Activated CD4-positive, alpha-beta T cell treated with anti-CD3 and anti-CD28 coated beads, Interleukin-10, Interleukin-2, amounts not matched to agents 100 ng/mL and 50 ng/mL, durations not matched to agents 16 hours and 8 hours (primary cell): ENCODE data around the gene SUPT6H.
"Not testable (repeated sequence)": the region's sequence is repeated elsewhere in the genome, so short reads cannot be mapped to it uniquely, and the experiment has no call there.

ENCODE experiments used
- DNase-seq: peaks from one replicate; pipeline ENCODE4 v3.0.0-alpha.2; 2020

SUPT6H gene

DNA sequence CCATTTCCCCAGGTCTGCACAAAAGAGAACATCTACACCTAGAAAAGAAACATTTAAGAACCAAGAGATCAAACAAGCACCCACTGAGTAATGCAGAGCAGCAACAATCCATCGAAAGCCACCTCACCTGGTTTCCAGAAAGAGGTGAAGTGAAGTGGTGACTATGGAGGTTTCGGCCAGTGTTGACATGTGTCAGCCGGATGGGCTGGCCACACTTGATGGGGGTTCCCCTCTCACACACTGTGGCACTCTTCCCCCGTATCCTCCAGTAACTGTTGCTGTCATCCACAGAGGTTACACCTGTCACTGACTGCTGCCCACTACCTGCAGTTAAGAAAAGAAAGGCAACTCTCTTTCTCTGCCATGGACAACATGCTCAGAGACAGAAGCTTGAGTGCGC lies 6.8 kb upstream of the SUPT6H start:
- DNase-seq = no peak

DNA sequence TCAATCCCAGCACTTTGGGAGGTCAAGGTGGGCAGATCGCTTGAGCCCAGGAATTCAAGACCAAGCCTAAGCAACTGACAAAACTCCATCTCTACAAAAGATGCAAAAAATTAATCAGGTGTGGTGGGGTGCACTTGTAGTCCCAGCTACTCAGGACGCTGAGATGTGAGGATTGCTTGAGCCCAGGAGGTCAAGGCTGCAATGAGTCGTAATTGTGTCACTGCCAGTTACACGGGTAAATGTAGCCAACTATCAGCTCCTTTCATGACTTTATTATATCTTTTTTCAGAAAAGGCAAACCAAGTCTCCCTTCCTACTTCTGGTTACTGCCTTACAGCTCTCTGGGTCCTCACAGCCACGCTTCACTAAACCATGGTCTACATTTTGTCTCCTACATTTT lies 4.2 kb upstream of the SUPT6H start:
- no peak for DNase-seq

DNA sequence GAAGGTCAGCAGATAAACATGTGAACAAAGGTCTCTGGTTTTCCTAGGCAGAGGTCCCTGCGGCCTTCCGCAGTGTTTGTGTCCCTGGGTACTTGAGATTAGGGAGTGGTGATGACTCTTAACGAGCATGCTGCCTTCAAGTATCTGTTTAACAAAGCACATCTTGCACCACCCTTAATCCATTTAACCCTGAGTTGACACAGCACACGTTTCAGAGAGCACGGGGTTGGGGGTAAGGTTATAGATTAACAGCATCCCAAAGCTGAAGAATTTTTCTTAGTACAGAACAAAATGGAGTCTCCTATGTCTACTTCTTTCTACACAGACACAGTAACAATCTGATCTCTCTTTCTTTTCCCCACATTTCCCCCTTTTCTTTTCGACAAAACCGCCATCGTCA lies 3.7 kb upstream of the SUPT6H start:
- DNase-seq = not testable (repeated sequence)

DNA sequence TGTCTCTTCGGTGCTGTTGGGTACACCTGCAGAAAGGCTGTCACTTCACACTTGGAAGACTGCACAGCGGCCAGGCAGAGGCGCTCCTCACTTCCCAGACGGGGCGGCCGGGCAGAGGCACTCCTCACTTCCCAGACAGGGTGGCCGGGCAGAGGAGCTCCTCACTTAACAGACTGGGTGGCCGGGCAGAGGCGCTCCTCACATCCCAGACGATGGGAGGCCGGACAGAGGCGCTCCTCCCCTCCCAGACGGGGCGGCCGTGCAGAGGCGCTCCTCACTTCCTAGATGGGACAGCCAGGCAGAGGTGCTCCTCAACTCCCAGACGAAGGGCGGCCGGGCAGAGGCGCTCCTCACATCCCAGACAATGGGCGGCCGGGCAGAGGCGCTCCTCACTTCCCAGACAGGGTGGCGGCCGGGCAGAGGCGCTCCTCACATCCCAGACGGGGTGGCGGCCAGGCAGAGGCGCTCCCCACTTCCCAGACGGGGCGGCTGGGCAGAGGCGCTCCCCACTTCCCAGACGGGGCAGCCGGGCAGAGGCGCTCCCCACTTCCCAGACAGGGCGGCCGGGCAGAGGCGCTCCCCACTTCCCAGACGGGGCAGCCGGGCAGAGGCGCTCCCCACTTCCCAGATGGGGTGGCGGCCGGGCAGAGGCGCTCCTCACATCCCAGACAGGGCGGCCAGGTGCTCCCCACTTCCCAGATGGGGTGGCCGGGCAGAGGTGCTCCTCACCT lies 3.1 kb upstream of the SUPT6H start:
- DNase-seq = not testable (repeated sequence)

DNA sequence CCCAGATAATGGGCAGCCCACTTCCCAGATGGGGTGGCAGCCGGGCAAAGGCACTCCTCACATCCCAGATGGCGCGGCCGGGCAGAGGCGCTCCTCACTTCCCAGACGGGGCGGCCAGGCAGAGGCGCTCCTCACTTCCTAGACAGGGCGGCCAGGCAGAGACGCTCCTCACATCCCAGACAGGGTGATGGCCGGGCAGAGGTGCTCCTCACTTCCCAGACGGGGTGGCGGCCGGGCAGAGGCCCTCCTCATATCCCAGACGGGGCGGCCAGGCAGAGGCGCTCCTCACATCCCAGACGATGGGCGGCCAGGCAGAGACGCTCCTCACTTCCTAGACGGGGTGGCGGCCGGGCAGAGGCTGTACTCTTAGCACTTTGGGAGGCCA lies 2.5 kb upstream of the SUPT6H start:
- DNase-seq = not testable (repeated sequence)

DNA sequence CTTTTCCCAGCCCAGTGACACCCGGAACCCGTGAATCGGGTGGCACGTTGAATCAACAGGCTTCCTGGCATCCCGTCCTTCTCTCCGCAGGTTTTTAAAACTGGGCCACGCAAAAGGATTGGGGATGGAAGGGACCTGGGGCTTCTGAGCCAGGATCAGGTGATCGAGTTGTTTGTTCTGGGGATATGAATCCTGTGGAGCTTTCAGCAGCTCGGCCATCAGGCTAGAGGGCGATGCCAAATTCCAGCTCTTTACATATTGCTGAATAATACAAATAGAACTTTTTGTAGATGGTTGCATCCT lies 473 bp downstream of the SUPT6H start:
- no peak for DNase-seq

DNA sequence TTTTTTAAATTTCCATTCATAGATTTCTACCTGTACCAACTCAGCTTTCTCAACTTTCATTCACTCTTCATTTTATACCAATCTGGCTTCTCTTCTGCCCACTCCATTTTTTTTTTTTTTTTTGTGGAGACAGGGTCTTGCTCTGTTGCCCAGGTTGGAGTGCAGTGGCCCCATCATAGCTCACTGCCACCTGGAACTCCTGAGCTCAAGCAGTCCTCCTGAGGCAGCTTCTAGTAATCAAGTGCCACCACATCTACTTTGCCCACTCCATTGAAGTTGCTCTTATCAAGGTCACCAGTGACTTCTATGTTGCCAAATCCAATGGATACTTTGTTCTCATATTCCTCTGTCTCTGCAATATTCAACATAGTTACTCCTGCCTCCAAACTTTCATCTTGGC lies 1.7 kb downstream of the SUPT6H start:
- DNase-seq = no peak

DNA sequence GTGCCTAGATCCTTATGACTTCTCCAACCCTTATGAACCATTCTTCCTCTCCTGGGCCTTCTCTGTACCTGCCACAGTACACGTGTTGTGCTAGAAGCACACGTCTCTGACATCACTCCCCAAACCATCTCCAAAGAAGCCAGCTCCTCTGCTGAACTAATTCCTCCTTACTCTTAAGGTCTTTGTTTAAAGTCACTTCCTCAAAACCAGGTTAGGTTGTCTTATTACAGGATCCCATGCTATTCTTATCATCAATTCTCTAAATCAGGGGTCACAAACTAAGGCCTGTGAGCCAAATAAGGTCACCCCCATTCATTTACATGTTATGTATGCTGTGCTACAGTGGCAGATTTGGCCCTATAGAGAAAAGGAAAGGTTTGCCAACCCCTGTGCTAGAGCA lies 4.0 kb downstream of the SUPT6H start:
- no peak for DNase-seq

DNA sequence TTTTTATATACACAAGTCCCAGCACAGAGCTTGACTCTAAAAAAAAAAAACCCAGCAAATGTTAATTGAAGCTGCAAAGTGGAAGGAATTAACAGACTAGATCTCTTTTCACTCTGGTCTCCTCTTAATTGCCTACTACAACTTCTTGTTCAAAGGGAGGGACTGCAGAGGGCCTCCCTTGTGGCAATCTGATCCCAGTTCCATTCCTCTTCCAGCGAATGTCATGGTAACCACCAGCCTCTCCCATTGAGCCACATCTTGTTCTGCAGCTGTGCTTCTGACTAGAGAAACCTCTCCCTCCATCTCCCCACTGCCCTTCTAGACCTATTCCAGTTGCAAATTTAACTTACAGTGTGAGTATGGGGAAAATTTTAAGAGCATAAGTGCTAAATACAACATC lies 5.9 kb downstream of the SUPT6H start:
- DNase-seq = no peak

DNA sequence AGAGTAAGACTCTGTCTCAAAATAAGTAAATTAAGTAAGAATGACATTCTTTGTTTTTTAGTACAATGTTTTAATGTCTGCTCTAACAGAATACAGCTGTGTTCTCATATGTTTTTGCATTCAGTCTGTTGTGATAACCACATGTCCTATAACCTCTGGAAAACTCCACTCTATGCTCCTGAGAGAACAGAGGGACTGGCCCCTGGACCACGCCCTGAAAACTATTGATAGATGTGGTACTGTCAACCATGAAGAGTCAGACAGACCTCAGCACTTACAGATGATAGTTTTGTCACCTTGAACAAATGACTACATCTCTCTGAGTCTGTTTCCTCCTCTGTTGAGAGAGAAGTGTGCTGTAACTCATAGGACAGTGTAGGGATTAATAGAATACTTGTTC lies 7.9 kb downstream of the SUPT6H start:
- DNase-seq = no peak

DNA sequence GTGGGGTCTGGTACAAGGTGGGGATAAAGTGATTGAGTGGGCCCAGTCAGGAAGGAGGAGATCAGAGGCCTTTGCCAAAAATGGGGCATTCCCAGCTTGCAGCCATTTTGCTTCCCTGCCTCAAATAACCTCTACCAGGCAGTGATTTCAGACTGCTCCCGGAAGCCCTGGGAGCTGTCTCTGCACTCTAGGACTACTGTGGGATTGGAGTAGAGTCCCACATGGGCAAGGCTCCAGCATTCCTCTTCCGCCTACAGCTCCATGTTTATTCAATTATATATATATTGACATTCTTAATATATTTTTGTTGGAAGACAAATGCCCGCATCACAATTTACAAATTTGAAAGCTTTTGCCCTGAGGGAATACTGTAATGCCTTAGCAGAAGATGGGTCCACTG lies 13.5 kb downstream of the SUPT6H start:
- no peak for DNase-seq

DNA sequence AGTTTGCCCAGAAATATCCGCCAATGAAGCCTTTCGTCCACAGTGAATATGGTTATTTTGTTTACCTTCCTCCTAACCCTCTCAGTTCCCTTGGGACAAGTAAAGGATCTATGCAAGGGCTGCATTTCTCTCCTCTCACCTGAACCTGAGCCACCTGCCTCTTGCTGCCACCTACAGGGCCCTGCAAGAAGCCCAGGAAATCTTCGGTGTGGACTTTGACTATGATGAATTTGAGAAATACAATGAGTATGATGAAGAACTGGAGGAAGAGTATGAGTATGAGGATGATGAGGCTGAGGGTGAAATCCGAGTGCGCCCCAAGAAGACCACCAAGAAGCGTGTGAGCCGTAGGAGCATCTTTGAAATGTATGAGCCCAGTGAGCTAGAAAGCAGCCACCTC lies 14.0 kb downstream of the SUPT6H start:
- peak; percentile 13 for DNase-seq

DNA sequence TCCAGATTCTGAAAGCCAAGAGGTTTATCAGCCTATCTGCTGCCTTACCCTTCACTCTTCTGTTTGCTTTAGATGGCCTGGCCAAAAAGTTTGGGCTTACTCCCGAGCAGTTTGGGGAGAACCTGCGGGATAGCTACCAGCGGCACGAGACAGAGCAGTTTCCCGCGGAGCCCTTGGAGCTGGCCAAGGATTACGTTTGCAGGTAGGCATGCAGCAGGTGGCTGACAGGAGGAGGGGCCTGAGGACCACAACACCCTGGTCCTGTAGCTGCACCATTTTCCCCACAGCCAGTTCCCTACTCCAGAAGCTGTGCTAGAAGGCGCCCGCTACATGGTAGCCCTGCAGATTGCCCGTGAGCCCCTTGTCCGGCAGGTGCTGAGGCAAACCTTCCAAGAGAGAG lies 20.6 kb downstream of the SUPT6H start:
- no peak for DNase-seq

DNA sequence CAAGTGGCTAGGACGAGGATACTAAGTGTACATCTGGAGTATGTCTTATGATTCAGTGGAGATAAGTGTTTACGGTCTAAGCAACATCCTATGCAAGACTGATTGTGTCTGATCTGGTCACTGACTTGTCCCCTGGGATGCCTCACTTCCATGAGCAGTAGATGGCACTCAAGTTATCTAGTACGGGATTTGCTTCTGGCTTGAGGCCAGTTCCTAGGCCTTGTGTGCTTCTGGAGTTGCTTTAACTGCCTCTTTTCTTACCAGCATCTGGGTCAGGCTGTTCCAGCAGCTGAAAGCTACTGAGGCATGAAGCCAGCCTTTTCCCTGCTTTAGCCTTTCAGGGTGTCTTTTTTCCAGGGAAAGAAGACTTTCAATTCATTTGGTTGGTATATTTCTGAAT lies 23.0 kb downstream of the SUPT6H start:
- no peak for DNase-seq

DNA sequence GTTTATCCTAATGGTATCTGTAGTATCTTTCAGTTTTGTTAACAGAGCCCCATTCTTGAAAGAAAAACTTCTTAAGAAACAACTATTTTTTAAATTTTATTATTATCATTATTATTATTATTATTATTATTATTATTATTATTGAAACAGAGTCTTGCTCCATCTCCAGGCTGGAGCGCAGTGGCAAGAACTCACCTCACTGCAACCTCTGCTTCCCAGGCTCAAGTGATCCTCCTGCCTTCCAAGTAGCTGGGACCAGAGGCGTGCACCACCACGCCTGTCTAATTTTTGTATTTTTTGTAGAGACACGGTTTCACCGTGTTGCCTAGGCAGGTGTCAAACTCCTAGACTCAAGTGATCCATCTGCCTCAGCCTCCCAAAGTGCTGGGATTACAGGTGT lies 23.4 kb downstream of the SUPT6H start:
- no peak for DNase-seq

DNA sequence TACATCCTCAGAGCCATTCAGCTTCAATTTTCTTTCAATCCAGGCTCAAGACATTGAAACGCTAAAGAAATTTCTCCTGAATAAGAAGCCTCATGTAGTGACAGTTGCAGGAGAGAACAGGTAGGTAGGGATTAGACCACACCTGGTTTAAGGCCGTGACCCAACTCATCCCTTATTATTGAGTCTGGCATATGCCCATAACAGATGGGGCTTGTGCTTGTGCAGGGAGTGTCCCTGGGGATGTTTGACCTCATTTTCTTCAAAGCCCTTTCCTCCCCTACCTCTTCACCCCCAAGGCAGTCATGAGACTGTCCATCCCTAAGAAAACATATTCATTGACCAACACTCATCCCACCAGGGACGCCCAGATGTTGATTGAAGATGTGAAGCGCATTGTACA lies 24.3 kb downstream of the SUPT6H start:
- no peak for DNase-seq

DNA sequence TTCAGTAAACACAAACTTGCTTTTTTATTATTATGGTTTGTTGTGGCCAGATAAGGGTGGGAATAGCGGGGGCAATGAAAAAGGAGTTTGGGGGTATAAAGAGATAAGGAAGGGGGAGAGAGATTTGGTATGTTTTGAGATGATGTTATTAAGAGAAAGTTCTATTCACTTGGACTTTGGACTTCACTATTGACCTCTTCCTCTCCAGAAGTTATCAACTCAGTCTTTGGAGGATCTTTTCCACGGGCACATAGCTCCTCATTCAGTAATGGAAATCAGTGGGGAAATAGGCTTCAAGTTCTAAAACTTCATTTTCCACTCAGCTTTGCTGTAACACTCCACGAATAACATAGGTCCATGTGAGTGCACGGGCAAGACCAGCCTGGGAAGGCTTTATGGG lies 26.5 kb downstream of the SUPT6H start:
- DNase-seq = no peak

DNA sequence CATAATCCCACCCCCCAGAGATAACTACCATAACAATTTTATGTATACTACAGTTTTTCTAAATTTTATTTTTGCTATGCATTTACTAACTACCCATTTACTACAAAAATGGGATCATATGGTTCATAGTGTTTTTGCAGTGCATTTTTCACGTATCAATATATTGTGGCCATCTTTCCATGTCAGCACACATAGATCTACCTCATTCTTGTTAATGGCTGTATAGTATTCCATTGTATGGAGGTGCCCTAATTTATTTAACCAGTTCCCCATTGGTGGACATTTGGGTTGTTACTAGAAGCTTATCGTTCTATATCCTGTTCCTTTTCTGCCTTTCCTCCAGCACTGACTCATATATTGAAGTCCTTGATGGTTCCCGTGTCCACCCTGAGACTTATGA lies 27.0 kb downstream of the SUPT6H start:
- DNase-seq = no peak

DNA sequence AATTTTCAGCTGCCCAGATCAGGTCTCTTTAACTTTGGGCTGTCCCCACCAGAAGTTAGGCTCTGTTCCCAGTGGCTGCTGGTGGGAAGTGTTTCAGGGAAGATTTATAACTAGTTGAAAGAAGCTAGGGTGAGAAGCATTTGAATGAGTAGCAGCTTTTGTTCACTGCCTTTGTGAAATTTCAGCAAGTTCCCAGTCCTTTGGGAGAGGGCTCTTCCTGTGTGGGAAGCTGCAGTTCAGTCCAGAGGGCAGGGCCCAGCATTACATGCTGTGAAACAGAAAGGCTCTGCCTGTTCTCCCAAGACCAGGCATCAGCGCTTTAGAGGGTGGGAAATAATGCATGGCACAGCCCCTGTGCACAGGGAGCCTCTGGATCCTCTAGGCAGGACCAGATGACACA lies 31.9 kb downstream of the SUPT6H start:
- DNase-seq = no peak

DNA sequence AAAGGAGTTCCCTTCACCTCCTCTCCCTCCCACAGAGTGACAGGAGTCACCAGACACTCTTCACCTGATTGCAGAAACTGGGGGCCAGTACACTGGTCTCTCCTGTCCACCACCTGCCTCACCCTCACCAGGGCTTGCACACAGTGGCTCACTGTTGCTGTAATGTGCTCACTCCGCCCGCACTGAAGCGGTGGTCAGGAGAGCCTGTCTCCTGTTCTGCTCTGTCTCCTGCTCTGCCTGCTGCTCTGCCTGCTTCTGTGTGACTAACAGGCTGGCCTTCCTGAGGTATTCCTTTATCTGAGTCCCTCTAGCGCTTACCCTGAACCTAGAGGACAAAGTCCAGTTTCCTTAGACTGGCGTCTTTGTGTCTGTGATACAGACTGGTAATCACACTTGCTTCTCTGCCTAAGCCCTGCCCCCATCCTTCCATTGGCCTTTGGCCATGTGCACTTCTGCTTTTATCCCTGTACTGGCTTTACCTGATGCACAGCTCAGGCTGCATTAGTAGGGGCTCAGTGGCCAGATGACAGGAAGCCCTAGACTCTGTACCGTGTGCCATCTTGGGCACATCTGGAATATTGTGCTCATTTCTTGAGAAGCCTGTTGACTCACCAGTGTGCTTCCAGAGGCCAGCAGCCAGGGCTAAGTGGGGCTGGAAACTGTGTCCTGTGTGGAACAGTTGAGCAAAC lies 36.4 kb downstream of the SUPT6H start:
- DNase-seq = no peak

DNA sequence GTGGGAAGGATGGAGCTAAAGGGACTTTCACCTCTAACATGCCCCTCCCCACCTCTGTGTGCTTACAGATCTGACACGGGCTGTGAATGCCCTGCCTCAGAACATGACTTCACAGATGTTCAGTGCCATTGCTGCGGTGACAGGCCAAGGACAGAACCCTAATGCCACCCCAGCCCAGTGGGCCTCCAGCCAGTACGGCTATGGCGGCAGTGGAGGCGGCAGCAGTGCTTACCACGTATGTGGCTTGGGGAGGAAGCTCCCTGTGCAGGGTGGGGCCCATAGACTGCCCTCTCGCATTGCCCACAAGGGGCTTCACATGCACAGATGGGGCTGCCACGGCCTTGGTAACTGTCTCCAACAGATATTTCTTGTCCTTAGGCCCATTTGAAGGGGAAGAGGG lies 38.3 kb downstream of the SUPT6H start:
- DNase-seq = no peak

DNA sequence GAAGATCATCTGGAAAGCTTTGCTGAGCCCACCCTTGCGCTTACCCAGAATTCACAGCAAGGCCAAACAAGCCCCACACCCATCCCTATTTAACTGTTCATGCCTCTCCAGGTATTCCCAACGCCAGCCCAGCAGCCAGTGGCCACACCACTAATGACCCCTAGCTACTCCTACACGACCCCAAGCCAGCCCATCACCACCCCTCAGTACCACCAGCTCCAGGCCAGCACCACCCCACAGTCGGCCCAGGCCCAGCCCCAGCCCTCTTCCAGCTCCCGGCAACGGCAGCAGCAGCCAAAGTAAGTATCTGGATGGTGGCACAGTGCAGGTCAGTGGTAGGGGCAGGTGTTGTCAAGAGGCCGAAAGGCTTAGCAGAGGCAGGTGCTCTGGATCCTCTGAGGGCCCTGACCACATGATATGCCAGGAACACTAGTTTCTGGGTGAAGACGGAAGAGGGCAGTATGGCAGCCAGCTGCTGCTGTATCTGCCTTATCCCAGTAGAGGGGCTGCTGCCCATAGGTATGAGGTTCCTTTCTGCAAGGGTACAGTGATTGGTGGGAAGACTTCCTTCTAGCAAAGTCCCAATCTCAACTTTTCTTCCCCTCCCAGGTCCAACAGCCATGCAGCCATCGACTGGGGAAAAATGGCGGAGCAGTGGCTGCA lies 39.0 kb downstream of the SUPT6H start:
- no peak for DNase-seq

DNA sequence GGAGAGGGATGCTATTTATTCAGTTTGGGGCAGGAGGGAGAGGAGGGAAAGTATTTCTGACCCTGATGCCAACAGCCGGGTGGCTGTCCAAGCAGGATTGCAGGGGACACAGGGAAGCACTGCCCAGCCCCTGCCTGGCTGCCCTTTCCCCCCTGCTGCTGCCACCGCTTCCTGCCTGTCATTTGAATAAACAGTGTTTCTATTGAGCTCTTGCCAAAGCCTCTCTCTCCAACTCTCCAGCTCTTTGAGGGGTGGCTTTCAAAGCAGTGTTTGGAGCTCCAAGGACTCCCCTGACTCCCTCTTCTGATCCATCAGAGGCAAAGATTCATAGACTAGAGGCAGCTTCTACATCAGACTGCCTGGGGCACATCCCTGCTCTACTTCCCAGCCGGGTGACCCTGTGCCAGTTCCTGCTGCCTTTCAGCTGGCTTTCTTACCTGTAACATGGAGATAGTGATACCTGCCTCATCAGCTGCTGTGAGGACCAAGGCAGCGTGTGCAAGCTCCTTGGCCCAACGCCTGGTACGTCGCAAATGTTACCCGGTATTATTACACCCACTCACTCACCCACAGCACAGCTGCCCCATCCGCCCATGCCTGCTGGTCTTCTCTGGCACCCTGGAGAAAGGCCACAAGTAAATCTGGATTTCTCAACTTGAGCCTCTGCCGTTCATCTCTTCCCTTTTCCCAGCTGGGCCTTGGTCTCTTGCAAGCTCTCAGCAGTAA lies 40.2 kb downstream of the SUPT6H start:
- no peak for DNase-seq

DNA sequence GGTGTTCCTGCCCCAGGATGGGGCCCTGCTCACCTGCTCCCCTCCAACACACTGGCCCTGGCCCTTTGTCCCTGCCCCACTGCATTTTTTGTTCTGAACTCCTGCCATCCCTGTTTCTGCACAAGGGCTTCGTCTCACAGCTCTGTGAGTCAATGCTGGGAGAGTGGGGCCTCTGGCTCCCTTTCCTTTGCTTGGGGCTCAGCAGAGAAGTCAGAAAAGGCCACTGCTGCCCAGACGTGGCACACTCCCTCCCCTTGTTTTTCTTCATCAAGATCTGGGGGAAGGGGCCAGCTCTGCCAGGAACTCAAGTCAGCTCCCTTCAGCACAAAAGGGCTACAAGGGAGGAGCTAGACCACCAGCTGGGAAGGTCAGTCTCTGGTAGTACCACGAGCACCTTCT lies 40.7 kb downstream of the SUPT6H start:
- no peak for DNase-seq
